Activated T-helper 9 cell treated with anti-CD3 and anti-CD28 coated beads, Interleukin-2, amount 50 U/mL, for 16 hours (primary cell): Measurements from ENCODE around the gene CHD5.

ENCODE experiments used
- DNase-seq: peaks from one replicate; pipeline ENCODE4 v3.0.0-alpha.2; 2020; ENCODE audit warnings: low read depth

Gene CHD5

GRCh38 chr1:6200188-6200809 lies 20.2 kb upstream of the CHD5 start:
- DNase-seq, result no peak

GRCh38 chr1:6199298-6200187 lies 19.4 kb upstream of the CHD5 start, which contains the start of gene RPL22:
TSS of gene RPL22 (minus strand) at chr1:6199595. CDS start at chr1:6199573, 22 bp downstream.
- DNase-seq, result peak; percentile 96

GRCh38 chr1:6198646-6199297 lies 18.7 kb upstream of the CHD5 start:
- DNase-seq, result no peak

- DNase-seq, result no peak
Observed at GRCh38 chr1:6197746-6198427, 17.8 kb upstream of the CHD5 start.

GRCh38 chr1:6191968-6192367 lies 11.8 kb upstream of the CHD5 start:
- DNase-seq, result no peak

- DNase-seq, result no peak
Observed at GRCh38 chr1:6188466-6188865, 8.3 kb upstream of the CHD5 start.

GRCh38 chr1:6185635-6186382 lies 5.7 kb upstream of the CHD5 start:
- no peak for DNase-seq

GRCh38 chr1:6185151-6185550 lies 5.0 kb upstream of the CHD5 start:
- no peak for DNase-seq

GRCh38 chr1:6184083-6184783 lies 4.1 kb upstream of the CHD5 start:
- DNase-seq, result no peak

GRCh38 chr1:6183520-6183989 lies 3.4 kb upstream of the CHD5 start:
- DNase-seq, result no peak

GRCh38 chr1:6181347-6181770 lies 1.2 kb upstream of the CHD5 start:
- no peak for DNase-seq

GRCh38 chr1:6180707-6181311 lies 688 bp upstream of the CHD5 start:
- DNase-seq, result no peak

GRCh38 chr1:6179564-6180175 lies 451 bp downstream of the CHD5 start:
- DNase-seq, result no peak

- DNase-seq, result no peak
Observed at GRCh38 chr1:6178751-6179563, 1.2 kb downstream of the CHD5 start.

GRCh38 chr1:6177681-6178380 lies 2.3 kb downstream of the CHD5 start:
- no peak for DNase-seq

- DNase-seq, result no peak
Observed at GRCh38 chr1:6176779-6177178, 3.3 kb downstream of the CHD5 start.

GRCh38 chr1:6175411-6175828 lies 4.7 kb downstream of the CHD5 start:
- DNase-seq, result no peak
